M059J (cell line): ENCODE data around the gene BNC2. TPM values are rescaled to one million over a fixed set of nuclear protein-coding genes. Genes with fewer than 3 reads are reported as not detected.
"Not testable (repeated sequence)": the region's sequence is repeated elsewhere in the genome, so short reads cannot be mapped to it uniquely, and the experiment has no call there.

Source experiments
- DNase-seq: peaks from one replicate; pipeline ENCODE4 v3.0.0-alpha.2; 2012; ENCODE audit warnings: low read depth
- total RNA-seq: library from RNA; depleted of rRNA; stranded (reverse); fragments of >200 nt; shearing (Covaris generic); gene quantifications from 2 replicates; pipeline ENCODE4 v1.2.3, GENCODE V29; 2014; rRNA removed

Gene BNC2
- total RNA-seq, result 5.5 and 7.0 TPM in 2 replicates

- DNase-seq, result peak; percentile 61
These were observed at the start of gene BNC2 for GRCh38 chr9:16870596-16871335. Gene BNC2 (minus strand): TSS chr9:16870670. CDS start chr9:16870648, 22 bp downstream.

DNA sequence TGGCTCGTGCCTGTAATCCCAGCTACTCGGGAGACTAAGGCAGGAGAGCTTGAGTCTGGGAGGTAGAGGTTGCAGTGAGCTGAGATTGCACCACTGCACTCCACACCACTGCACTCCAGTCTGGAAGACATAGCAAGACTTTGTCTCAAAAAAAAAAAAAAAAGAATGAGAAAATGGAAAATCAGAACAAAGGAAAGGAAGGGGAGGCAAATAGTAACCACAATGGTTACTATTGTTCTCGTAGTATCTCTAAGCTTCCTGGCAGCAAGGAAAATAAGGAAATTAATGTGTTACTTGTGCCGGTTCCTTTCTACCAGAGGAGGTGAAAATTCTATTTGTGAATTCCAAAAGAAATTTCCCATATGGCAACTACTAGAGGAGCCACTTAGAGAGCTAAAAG is 48.5 kb upstream of the BNC2 start:
- no peak for DNase-seq

- DNase-seq, result peak; percentile 48
These were observed 44.8 kb upstream of the BNC2 start for GRCh38 chr9:16915126-16915831.

DNA sequence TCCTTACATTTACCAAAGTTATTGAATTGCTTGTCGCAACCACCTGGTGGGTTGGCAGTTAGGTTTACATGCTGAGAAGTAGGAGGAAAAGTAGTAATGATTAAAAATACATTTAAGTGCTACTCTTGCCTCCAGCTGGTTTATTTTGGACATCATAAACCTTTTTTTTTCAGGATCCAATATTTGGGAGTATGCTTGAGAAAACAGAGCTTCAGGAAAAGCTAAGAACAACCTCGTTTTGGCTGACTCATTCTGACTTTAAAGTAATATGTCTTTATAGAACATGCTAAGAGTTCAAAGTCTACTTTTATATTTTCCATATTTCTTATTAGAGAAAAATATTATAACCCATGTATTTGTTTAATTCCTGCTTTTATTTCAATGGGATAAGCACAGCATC is 41.7 kb upstream of the BNC2 start:
- DNase-seq, result no peak

GRCh38 chr9:16908206-16908605 is 37.7 kb upstream of the BNC2 start:
- peak; percentile 56 for DNase-seq

GRCh38 chr9:16904655-16905054 is 34.2 kb upstream of the BNC2 start:
- DNase-seq, result no peak

- DNase-seq, result peak; percentile 45
These were observed 31.1 kb upstream of the BNC2 start for GRCh38 chr9:16901590-16901989.

- no peak for DNase-seq
These were observed 29.1 kb upstream of the BNC2 start for GRCh38 chr9:16899606-16900005.

- DNase-seq, result no peak
These were observed 28.0 kb upstream of the BNC2 start for GRCh38 chr9:16898464-16898863.

- no peak for DNase-seq
These were observed 18.1 kb upstream of the BNC2 start for GRCh38 chr9:16888594-16888993.

DNA sequence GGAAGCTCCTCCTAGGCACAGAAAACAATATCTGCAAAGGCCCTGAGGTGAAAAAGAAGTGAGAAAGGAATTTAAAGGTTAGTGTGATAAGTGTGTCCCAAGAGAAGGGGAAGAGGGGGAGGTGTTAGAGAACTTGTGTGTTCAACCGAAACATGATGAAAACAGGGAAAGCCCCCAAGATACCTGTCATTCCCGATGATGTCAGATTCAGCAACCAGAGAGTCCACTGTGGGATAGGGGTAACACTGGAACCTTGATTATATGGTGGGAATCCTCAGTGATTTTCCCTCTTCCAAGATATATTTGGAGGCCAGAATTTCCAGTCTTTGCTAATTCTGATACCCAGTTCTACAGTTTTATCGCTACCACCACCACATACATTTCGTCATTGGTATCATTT is 15.5 kb upstream of the BNC2 start:
- DNase-seq, result no peak

GRCh38 chr9:16884952-16885513 is 14.6 kb upstream of the BNC2 start:
- peak; percentile 90 for DNase-seq

GRCh38 chr9:16884373-16884772 is 13.9 kb upstream of the BNC2 start:
- no peak for DNase-seq

DNA sequence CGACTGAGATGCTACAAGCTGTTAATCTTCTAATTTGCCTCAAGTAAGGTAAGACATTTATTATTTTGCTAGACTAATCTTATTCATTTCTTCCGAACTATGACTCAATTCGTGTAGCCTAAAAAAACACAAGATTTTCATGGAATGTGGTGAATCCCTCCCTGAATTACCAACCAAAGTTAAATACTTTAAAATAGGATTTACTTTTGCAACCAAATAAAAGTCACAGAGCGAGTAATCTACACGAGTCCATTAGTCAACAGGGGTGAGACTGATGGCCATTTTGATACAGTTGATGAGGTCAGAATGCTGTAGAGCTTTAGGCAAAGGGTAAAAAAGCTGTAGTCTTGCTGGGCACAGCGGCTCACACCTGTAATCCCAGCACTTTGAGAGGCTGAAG is 13.1 kb upstream of the BNC2 start:
- peak; percentile 58 for DNase-seq

- DNase-seq, result not testable (repeated sequence)
These were observed 12.0 kb upstream of the BNC2 start for GRCh38 chr9:16882440-16882839.

GRCh38 chr9:16879416-16879815 is 8.9 kb upstream of the BNC2 start:
- DNase-seq, result peak; percentile 14

DNA sequence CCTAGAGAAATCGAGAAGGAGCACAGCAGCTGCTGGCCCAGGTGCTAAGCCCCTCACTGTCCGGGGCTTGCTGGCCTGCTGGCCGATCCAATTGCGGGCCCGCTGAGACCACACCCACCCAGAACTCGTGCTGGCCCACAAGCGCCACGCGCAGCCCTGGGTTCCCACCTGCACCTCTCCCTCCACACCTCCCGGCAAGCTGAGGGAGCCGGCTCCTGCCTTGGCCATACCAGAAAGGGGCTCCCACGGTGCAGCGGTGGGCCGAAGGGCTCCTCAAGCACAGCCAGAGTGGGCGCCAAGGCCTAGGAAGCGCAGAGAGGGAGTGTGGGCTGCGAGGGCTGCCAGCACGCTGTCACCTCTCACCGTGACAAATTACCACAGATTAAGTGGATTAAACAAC is 6.8 kb upstream of the BNC2 start:
- DNase-seq, result no peak

DNA sequence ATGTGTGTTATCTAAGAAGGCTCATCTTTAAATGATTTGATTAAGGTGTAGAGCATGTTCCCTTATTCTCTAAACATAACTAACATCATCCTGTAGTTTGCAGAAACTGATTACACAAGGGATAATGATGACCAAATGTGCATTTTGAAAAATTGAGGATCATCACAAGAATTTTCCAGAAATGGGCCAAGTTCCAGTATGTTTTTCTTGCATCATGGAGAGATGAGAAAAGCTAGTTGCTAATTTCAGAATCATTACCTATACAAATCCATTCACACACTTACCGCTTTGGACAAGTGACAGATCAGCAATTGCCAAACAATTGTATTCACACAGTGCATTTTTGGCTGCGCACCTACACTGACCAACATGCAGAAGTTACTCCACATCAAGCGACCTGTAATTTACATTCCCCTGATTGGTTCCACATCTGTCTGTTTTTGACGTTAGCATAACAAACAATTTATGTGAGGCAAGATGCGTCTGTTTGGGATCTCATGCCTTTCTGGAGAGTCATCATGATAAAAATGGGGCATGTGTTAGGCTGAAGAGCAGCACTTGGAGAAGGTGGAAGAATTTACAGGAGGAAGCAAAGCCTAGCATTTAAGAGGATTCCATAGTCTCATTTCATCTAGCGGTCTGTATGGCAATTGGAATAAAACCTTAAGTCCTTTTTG is 2.8 kb upstream of the BNC2 start:
- DNase-seq, result peak; percentile 46

GRCh38 chr9:16871336-16872151 is 1.1 kb upstream of the BNC2 start:
- peak; percentile 76 for DNase-seq

- peak; percentile 56 for DNase-seq
These were observed 431 bp downstream of the BNC2 start for GRCh38 chr9:16869882-16870595.
